NCI-H2227 treated with DMSO at 0.1 percent for 48 hours (cell line): Measurements from ENCODE around the gene CACNA1H.
"Not testable (repeated sequence)": the region's sequence is repeated elsewhere in the genome, so short reads cannot be mapped to it uniquely, and the experiment has no call there.

ENCODE experiments used
- DNase-seq: peaks from one replicate; lab custom pipeline; 2025; lab: John Stamatoyannopoulos, UW

The CACNA1H gene

GRCh38 chr16:1228227-1228626 is 75.3 kb downstream of the CACNA1H start:
- not testable (repeated sequence) for DNase-seq

- not testable (repeated sequence) for DNase-seq
Measured at GRCh38 chr16:1229476-1229875, 76.6 kb downstream of the CACNA1H start.

- DNase-seq, result not testable (repeated sequence)
Measured at GRCh38 chr16:1230084-1230470, 77.2 kb downstream of the CACNA1H start, which contains the start of gene TPSB2. Gene TPSB2, minus strand, starts transcription at chr16:1230184. Its CDS starts 233 bp downstream, at chr16:1229951.

- DNase-seq, result not testable (repeated sequence)
Measured at GRCh38 chr16:1230471-1231212, 77.7 kb downstream of the CACNA1H start.

- DNase-seq, result not testable (repeated sequence)
Measured at GRCh38 chr16:1231301-1231700, 78.4 kb downstream of the CACNA1H start.

- DNase-seq, result not testable (repeated sequence)
Measured at GRCh38 chr16:1232049-1232748, 79.3 kb downstream of the CACNA1H start.

GRCh38 chr16:1236659-1237058 is 83.8 kb downstream of the CACNA1H start:
- not testable (repeated sequence) for DNase-seq

GRCh38 chr16:1237990-1238389 is 85.1 kb downstream of the CACNA1H start:
- no peak for DNase-seq

GRCh38 chr16:1238909-1239308 is 86.0 kb downstream of the CACNA1H start:
- DNase-seq, result not testable (repeated sequence)

- DNase-seq, result not testable (repeated sequence)
Measured at GRCh38 chr16:1239575-1239974, 86.7 kb downstream of the CACNA1H start.

GRCh38 chr16:1240436-1240835 is 87.5 kb downstream of the CACNA1H start, which contains the start of gene TPSAB1:
Gene TPSAB1, plus strand, starts transcription at chr16:1240705. Its CDS starts 234 bp downstream, at chr16:1240939.
- not testable (repeated sequence) for DNase-seq

GRCh38 chr16:1241081-1241480 is 88.2 kb downstream of the CACNA1H start:
- not testable (repeated sequence) for DNase-seq

- DNase-seq, result not testable (repeated sequence)
Measured at GRCh38 chr16:1243363-1243762, 90.5 kb downstream of the CACNA1H start.

- not testable (repeated sequence) for DNase-seq
Measured at GRCh38 chr16:1243907-1244850, 91.3 kb downstream of the CACNA1H start.

- no peak for DNase-seq
Measured at GRCh38 chr16:1244881-1245280, 92.0 kb downstream of the CACNA1H start.

GRCh38 chr16:1245452-1246020 is 92.6 kb downstream of the CACNA1H start:
- DNase-seq, result no peak

GRCh38 chr16:1247903-1248537 is 95.1 kb downstream of the CACNA1H start:
- DNase-seq, result not testable (repeated sequence)

GRCh38 chr16:1249031-1249755 is 96.3 kb downstream of the CACNA1H start:
- not testable (repeated sequence) for DNase-seq

- DNase-seq, result not testable (repeated sequence)
Measured at GRCh38 chr16:1253701-1254364, 100.9 kb downstream of the CACNA1H start.

GRCh38 chr16:1254821-1255220 is 101.9 kb downstream of the CACNA1H start:
- not testable (repeated sequence) for DNase-seq
